ENCODE data around the gene CYP11A1. TPM values are rescaled to one million over a fixed set of nuclear protein-coding genes. Genes with fewer than 3 reads are reported as not detected.
A peak's percentile ranks its signal among the peaks of the same experiment; 100 is the strongest.

The CYP11A1 gene
- under 1 TPM; 0.33 to 0.41 (median 0.40) TPM for total RNA-seq

DNA sequence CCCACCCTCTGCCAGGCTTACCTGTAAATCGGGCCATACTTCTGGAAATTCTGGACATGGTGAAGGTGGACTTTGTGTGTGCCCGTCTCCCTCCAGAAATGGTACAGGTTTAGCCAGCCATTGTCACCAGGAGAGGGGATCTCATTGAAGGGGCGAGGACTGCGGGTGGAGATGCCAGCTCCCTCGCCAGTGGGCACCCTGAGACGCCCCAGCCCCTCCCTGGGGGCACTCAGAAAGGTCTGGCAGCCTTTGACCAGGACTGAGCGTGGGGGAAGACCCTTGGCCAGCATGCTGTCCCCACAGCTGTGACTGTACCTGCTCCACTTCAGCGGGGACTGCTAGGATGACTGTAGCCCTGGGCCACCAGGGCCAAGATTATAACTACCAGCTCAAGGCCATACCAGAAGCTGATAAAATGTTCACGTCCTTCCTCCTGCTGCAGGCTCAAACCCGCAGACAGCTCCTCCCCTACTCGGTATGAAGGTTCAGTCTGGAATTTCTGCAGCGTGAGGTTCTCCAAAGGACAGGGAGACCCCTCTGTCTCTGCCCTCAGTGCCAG is at the start of gene CYP11A1:
Gene CYP11A1, minus strand, starts transcription at position 351 of the 559 bp plus-strand sequence. Its CDS starts 61 bp downstream, at position 290.
- no peak for DNase-seq
- no peak for ATAC-seq
- H3K4me3 Mint-ChIP-seq = peak within 1 kb of the TSS; percentile 29
- H3K9me3 Mint-ChIP-seq = no peaks in the 10 kb centered on the region
- no peaks in the 10 kb centered on the region for H3K36me3 Mint-ChIP-seq (ENCODE audit: insufficient read depth)
- H3K27me3 Mint-ChIP-seq (ENCODE audit: low read depth) = peaks cover 49% of the 10 kb centered on the region
- H3K4me1 Mint-ChIP-seq (ENCODE audit: low read depth) = peaks cover 3% of the 10 kb centered on the region

DNA sequence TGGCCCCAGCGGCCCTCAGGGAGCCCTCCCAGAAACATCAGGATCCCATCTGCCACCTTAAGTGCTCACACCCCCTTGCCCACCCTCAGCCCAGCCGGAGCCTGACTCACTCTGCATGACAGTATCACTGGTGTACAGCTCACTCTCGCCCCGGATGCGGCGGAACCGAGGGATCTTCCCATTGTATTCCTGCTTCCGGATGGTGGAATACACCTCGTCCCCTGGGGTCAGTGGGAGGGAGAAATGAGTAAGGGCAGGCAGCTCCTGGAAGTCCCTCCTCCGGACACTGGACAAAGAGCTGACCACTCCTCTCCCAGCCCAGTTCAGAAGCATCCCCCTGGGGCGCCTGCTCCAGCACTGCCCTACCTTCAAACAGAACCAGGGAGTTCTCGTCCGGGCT is 49.8 kb upstream of the CYP11A1 start:
- DNase-seq (no peak), ATAC-seq (no peak)
- Mint-ChIP-seq H3K9me3 (no peaks in the 10 kb centered on the region), H3K4me1 (ENCODE audit: low read depth) (peaks cover 19% of the 10 kb centered on the region), H3K27me3 (ENCODE audit: low read depth) (no peaks in the 10 kb centered on the region), H3K4me3 (no peak overlapping the region), H3K36me3 (ENCODE audit: insufficient read depth) (peaks cover 43% of the 10 kb centered on the region)

DNA sequence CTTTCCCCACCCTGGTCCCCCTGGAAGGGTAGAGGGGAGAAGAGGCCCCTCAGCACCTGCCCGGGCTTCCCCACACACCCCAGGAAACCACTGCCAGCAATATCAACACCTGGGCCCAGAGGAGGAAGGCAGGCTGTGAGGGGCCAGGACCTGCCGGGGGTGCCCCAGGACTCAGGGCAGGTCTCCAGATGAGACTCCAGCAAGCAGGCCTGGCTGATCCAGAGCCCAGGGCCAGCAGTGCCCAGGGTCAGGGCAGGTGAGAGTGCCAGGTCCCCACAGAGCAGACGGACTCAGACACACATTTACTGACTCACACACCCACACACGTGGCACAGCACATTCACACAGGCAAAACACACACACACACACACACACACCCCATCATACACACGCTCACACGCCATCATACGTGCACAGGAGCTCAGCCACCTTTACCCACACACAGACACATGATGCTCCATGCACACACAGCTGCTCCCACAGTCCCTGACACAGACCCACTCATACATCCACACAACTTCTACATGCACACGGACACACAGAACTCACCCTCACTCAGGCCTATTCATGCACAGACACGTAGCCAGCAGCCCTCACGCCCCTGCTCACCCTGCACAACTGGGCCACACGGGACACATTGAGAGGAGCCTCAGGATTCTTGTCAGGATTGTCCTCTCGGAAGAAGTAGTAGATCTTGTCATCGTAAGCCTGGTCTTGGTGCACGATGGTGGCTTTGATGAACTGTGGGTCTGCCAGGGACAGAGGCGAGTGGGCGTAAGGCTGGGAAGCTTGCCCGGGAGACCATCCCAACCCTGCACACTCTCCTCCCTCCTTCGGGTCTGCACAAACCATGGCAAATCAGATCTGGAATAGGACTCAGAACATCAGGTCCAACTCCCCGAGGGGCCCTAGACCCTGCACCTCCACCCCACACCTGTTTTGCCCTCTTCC is 48.8 kb upstream of the CYP11A1 start:
- Mint-ChIP-seq H3K27me3 (ENCODE audit: low read depth) (no peaks in the 10 kb centered on the region), H3K36me3 (ENCODE audit: insufficient read depth) (peaks cover 50% of the 10 kb centered on the region), H3K4me1 (ENCODE audit: low read depth) (peaks cover 17% of the 10 kb centered on the region), H3K4me3 (no peak overlapping the region), H3K9me3 (no peaks in the 10 kb centered on the region)
- DNase-seq (no peak), ATAC-seq (peak in 1 of 2 donors; percentile 25)

DNA sequence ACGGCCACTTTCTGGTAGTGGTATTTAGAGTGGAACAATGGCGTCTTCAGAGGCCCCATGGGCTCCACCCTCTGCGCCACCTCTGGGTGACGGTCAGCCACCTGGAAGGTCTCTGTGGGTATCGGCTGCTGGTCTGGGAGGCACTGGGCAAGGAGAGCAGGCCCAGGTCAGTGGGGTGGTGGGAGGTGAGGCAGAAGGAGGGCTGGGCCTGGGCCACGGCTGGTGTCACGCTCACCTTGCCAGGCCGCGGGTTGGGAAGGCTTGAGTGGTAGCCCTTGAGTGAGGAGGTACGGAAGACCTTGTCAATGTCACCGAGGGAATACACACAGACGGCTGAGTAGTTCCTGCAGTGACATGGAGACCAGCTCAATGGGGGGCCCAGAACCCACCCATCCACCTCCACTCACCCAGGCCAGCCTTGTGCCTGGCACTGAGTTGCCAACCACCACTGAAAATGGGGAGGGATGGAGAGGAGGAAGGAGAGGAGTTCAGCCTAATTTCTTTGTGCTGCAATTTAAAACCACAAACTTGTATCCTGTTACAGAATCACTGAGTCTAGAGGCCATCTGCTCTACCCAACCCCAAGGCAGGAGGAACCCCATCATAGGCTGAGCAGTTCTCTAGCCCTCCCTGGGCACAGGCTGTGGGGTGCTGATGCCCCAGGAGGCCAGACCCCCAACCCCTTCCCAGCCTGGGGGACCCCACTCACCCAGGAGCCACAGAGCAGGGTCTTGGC is 47.3 kb upstream of the CYP11A1 start:
- no peak overlapping the region for H3K4me3 Mint-ChIP-seq
- peaks cover 11% of the 10 kb centered on the region for H3K4me1 Mint-ChIP-seq (ENCODE audit: low read depth)
- H3K27me3 Mint-ChIP-seq (ENCODE audit: low read depth) = no peaks in the 10 kb centered on the region
- peaks cover 56% of the 10 kb centered on the region for H3K36me3 Mint-ChIP-seq (ENCODE audit: insufficient read depth)
- no peak for DNase-seq
- no peaks in the 10 kb centered on the region for H3K9me3 Mint-ChIP-seq
- no peak for ATAC-seq

DNA sequence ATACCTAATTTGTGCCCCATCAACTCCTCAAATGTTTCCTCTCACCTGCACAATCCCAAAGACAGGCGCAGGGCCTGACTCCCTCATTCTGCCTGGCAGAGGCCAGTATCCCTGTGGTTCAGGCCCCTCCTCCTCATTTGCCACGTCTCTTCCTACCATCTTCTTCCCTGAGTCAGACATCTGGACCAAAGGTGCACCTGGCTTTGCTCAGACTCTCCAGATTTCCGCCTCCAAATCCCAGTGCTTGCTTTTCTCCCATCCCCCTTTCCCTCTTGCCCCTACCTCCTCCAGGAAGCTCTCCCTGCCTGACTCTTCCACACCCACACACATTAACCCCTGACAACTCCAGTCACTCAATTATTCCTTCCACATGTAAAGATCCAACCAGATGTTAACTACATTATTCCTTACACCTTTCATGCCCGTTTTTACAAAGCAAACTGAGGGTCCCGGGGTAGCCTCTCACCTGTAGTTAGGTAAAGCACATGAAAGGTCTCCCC is 46.7 kb upstream of the CYP11A1 start:
- Mint-ChIP-seq H3K4me3 (no peak overlapping the region), H3K36me3 (ENCODE audit: insufficient read depth) (peaks cover 56% of the 10 kb centered on the region), H3K4me1 (ENCODE audit: low read depth) (peaks cover 11% of the 10 kb centered on the region), H3K27me3 (ENCODE audit: low read depth) (no peaks in the 10 kb centered on the region), H3K9me3 (no peaks in the 10 kb centered on the region)
- DNase-seq (no peak), ATAC-seq (no peak)

DNA sequence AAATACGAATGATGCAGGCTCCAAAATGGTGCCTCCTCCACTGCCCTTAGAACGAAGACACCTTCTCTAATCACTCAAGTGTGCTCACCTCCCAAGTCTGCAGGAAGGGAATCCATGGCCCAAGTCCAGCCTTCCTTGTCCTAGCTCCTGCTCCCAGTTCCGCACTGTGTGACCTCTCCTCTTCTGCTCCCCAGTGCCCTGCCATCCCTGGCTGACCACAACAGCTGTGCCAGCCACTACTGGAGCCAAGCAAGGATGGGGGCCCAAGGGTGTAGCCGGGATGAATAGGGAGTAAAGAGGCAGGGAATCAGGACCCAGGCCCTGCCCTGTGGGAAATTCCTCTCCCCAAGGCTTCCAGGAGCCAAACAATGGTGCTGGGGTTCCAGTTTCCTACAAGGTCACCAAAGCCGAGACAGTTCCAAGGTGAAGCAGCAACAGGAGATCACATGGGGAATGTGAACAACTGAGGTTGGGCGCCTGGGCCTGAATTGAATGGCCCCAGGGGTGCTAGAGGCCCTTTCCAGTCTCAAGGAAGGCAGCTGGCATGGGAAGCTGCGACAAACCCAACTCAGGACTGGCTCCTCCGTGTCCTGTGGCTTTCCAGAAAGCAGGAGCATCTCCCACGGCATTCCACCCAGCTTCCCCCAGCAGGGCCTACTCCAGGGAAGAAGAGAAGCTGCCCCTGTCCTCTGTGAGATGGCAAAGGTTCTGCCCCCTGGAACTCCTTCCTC is 46.1 kb upstream of the CYP11A1 start:
- ATAC-seq (no peak), DNase-seq (no peak)
- Mint-ChIP-seq H3K36me3 (ENCODE audit: insufficient read depth) (peaks cover 58% of the 10 kb centered on the region), H3K27me3 (ENCODE audit: low read depth) (no peaks in the 10 kb centered on the region), H3K4me1 (ENCODE audit: low read depth) (peaks cover 11% of the 10 kb centered on the region), H3K9me3 (no peaks in the 10 kb centered on the region), H3K4me3 (no peak overlapping the region)

DNA sequence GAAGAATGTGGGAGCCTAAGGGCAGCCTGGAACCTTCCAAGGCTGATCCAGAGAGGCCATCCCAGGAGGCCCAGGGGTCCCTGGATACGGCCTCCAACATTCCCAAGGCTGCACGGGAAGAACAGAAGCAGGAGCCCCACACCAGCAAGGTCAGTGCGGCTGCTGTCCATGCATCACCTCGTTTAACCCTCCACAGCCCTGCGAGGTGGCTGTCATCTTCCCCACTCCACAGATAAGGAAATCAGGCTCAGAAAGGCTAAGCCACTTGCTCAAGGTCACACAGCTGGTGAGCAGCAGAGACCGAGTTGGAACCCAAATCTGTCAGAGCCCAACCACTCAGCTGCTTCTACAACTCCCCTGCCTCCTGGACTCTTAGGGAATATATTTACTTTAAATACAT is 44.7 kb upstream of the CYP11A1 start:
- DNase-seq (no peak), ATAC-seq (no peak)
- peaks cover 10% of the 10 kb centered on the region for H3K4me1 Mint-ChIP-seq (ENCODE audit: low read depth)
- no peaks in the 10 kb centered on the region for H3K27me3 Mint-ChIP-seq (ENCODE audit: low read depth)
- no peak overlapping the region for H3K4me3 Mint-ChIP-seq
- peaks cover 51% of the 10 kb centered on the region for H3K36me3 Mint-ChIP-seq (ENCODE audit: insufficient read depth)
- H3K9me3 Mint-ChIP-seq = no peaks in the 10 kb centered on the region

DNA sequence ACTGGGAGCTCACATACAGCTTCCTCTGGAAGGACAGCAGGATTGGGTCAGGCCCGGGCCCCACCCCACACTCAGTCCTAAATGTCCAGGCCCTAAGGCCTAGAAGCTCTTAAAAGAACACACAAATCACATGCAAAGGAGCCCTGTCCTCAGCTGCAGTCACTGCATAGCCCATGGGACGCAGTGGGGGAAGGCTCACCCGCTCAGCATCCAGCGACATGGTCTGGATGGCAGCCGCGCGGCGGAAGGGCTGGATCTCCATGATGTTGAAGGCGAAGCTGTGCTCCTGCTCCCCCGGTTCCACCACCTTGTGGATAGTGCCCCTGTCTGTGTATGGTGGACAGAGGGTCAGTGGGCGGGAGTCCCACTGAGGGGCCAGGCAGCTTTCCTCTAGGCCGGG is 44.2 kb upstream of the CYP11A1 start:
- Mint-ChIP-seq H3K9me3 (no peaks in the 10 kb centered on the region), H3K4me1 (ENCODE audit: low read depth) (peaks cover 12% of the 10 kb centered on the region), H3K4me3 (no peak overlapping the region), H3K27me3 (ENCODE audit: low read depth) (no peaks in the 10 kb centered on the region), H3K36me3 (ENCODE audit: insufficient read depth) (peaks cover 47% of the 10 kb centered on the region)
- ATAC-seq (no peak), DNase-seq (no peak)

DNA sequence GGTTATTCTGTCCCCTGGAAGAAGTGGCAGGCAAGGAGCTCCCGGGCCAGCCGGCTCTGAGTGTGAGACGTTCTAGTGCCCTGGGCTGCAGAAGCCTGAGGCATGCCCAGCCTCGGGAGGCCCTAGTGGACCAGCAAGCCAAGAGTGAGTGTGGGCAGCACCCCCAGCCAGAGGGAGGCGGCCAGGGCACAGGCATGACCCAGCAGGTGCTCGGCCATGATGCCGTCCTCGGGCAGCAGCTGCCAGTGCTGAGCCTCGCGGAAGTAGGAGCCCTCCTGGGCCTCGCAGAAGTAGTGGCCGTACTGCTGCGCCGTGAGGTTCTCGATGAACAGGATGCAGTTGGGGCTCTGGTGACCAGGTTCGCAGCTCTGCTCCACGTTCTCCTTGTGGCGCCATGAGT is 43.1 kb upstream of the CYP11A1 start:
- DNase-seq (no peak), ATAC-seq (no peak)
- Mint-ChIP-seq H3K36me3 (ENCODE audit: insufficient read depth) (peaks cover 39% of the 10 kb centered on the region), H3K9me3 (no peaks in the 10 kb centered on the region), H3K27me3 (ENCODE audit: low read depth) (no peaks in the 10 kb centered on the region), H3K4me1 (ENCODE audit: low read depth) (peaks cover 15% of the 10 kb centered on the region), H3K4me3 (no peak overlapping the region)

DNA sequence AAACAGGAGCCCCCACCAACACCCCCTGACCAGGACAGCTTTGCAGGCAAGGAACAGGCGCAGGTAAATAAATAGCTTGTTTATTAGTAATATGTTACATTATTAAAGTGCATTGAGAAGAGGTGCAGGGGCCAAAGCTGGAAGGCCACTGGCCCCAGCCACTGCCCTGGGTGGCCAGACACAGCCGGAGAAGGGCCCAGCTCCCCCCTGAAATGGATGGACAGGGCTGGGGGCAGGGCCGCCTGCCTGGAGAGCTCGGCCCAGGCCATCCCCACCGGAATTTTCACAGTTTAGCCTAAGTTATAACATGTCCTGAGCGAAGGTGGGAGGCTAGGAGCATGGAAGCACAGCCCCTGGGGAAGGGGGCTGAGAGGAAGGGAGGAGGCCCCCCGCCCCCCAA is 41.8 kb upstream of the CYP11A1 start:
- Mint-ChIP-seq H3K27me3 (ENCODE audit: low read depth) (no peaks in the 10 kb centered on the region), H3K9me3 (no peaks in the 10 kb centered on the region), H3K4me3 (no peak overlapping the region), H3K36me3 (ENCODE audit: insufficient read depth) (peaks cover 32% of the 10 kb centered on the region), H3K4me1 (ENCODE audit: low read depth) (peaks cover 21% of the 10 kb centered on the region)
- DNase-seq = no peak
- ATAC-seq = no peak

DNA sequence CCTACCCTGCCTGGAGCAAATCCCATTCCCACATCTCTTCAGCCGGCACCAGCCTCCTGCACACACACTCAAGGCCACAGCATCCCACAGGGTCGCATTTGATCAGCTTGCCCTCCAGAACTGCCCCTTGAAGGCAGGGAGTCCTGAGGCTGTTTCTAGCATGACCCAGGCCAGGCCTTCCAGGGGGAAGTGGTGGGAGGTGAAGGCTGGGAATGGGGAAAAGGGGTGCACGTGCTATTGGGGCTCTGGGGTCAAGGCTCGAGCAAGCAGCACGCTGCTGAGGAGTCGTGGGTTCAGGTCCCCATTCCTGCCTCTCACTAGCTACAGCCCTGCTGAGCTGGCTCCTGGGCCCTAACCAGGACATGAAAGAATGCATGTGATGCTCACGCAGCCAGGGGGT is 41.4 kb upstream of the CYP11A1 start:
- DNase-seq = no peak
- no peak for ATAC-seq
- no peaks in the 10 kb centered on the region for H3K9me3 Mint-ChIP-seq
- peaks cover 25% of the 10 kb centered on the region for H3K4me1 Mint-ChIP-seq (ENCODE audit: low read depth)
- H3K36me3 Mint-ChIP-seq (ENCODE audit: insufficient read depth) = peaks cover 28% of the 10 kb centered on the region
- no peaks in the 10 kb centered on the region for H3K27me3 Mint-ChIP-seq (ENCODE audit: low read depth)
- H3K4me3 Mint-ChIP-seq = no peak overlapping the region

DNA sequence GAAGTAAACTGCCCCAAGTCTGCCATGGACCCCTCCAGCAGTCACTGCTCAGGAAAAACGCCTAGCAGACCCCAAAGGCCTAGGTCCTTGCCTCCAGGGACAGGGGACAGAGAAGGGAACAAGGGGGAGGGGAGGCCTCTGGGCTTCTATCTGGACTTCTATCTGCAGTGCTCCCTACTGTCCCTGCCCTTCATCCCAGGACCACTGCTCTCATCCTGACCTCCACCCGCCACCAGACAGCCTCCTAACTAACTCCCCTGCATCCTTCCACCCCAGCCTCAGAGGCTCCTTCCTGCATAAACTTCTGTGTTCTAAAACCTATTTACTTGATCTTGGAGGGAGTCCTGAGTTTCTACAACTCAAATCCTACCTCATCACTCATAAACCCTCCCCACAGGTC is 40.9 kb upstream of the CYP11A1 start:
- no peak for ATAC-seq
- Mint-ChIP-seq H3K4me1 (ENCODE audit: low read depth) (peaks cover 29% of the 10 kb centered on the region), H3K4me3 (no peak overlapping the region), H3K9me3 (no peaks in the 10 kb centered on the region), H3K27me3 (ENCODE audit: low read depth) (no peaks in the 10 kb centered on the region), H3K36me3 (ENCODE audit: insufficient read depth) (peaks cover 31% of the 10 kb centered on the region)
- no peak for DNase-seq

DNA sequence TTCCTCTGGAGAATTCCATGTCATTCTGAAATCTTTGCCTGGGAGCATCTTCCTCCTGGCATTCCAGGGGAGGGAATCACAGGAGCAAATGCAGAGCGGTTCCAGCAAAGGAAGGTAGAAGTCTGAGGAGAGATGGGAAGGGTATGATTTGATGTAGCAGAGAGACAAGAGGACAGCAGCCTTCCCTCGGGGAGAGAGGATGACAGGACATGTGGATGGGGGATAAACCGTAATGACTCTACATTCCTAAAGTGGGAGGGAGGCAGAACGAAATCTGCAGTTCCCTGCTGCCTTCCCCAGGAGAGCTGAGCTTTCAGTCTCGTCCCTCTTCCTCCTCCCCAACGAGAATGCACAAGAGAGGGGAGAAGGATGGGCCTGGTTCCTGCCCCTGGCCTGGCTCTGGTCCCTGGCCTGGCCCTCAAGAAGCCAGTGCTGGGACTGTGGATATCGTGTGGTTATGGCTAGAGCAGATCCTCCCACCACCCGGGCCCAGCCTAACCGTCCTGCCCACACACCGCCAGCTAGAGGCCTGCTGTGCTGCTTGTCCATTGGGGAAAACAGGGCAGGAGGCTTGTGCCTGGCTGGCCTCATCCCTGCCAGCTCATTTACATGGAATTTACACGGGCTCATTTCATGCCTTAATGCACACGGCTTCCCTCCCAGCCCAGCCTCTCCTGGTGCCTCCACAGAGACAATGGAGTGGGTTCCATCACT is 39.7 kb upstream of the CYP11A1 start:
- H3K4me1 Mint-ChIP-seq (ENCODE audit: low read depth) = peaks cover 41% of the 10 kb centered on the region
- no peaks in the 10 kb centered on the region for H3K9me3 Mint-ChIP-seq
- DNase-seq = no peak
- H3K36me3 Mint-ChIP-seq (ENCODE audit: insufficient read depth) = peaks cover 23% of the 10 kb centered on the region
- no peaks in the 10 kb centered on the region for H3K27me3 Mint-ChIP-seq (ENCODE audit: low read depth)
- H3K4me3 Mint-ChIP-seq = no peak overlapping the region
- ATAC-seq = no peak
